ENCODE measurements around the gene SCTR.

DNA sequence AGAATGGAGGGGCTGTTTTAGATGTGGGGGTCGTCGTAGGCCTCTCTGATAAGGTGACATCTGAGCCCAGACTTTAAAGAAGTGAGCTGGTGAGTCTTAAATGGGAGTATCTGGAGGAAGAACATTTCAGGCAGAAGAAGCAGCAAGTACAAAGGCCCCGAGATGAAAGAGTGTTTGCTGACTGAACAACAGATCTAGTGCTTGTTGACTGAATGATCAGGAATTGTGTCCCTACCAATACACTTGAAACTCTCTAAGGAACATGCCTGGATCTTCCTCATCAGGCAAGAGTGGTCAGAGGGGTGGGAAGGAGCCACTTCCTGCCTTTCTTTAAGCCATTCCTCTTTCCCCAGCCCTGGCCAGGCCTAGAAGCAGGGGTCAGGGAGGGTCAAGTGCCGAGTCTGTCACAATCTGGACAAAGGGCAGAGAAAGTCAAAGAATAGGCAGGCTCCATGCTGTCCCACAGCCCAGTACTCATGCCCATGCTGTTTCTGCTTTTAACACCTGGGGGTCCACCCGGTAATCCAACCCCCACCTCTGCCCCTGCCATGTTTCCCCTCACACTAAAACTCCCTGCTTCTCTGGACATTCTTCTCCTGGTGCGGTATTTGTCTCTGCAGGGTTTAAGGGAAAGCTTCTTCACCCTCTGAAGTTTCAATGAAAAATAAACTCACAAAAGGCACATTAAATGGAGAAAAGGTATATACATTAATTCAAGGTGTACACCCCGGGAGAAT is 95.6 kb downstream of the SCTR start:
- TF ChIP-seq GABPB1 (CRISPR knock-in tag; IDR thresholded peaks at IDR 0.05) (no peak), ZNF423 (CRISPR knock-in tag; IDR thresholded peaks at IDR 0.05) (no peak), SP1 (CRISPR knock-in tag; conservative IDR thresholded peaks at IDR 0.05) (no peak), ZNF671 (CRISPR knock-in tag; IDR thresholded peaks at IDR 0.05) (no peak), MYBL2 (CRISPR knock-in tag; IDR thresholded peaks at IDR 0.05) (no peak), NFYB (CRISPR knock-in tag; conservative IDR thresholded peaks at IDR 0.05; ENCODE audit: low read depth) (no peak), JUN (CRISPR knock-in tag; IDR thresholded peaks at IDR 0.05) (no peak), ETV6 (CRISPR knock-in tag; IDR thresholded peaks at IDR 0.05) (no peak)
- TF ChIP-seq, protein P1, sequence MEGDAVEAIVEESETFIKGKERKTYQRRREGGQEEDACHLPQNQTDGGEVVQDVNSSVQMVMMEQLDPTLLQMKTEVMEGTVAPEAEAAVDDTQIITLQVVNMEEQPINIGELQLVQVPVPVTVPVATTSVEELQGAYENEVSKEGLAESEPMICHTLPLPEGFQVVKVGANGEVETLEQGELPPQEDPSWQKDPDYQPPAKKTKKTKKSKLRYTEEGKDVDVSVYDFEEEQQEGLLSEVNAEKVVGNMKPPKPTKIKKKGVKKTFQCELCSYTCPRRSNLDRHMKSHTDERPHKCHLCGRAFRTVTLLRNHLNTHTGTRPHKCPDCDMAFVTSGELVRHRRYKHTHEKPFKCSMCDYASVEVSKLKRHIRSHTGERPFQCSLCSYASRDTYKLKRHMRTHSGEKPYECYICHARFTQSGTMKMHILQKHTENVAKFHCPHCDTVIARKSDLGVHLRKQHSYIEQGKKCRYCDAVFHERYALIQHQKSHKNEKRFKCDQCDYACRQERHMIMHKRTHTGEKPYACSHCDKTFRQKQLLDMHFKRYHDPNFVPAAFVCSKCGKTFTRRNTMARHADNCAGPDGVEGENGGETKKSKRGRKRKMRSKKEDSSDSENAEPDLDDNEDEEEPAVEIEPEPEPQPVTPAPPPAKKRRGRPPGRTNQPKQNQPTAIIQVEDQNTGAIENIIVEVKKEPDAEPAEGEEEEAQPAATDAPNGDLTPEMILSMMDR (IDR thresholded peaks at IDR 0.05): no peak
- TF ChIP-seq, protein P2, sequence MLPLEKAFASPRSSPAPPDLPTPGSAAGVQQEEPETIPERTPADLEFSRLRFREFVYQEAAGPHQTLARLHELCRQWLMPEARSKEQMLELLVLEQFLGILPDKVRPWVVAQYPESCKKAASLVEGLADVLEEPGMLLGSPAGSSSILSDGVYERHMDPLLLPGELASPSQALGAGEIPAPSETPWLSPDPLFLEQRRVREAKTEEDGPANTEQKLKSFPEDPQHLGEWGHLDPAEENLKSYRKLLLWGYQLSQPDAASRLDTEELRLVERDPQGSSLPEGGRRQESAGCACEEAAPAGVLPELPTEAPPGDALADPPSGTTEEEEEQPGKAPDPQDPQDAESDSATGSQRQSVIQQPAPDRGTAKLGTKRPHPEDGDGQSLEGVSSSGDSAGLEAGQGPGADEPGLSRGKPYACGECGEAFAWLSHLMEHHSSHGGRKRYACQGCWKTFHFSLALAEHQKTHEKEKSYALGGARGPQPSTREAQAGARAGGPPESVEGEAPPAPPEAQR (CRISPR knock-in tag; IDR thresholded peaks at IDR 0.05): no peak
- TF ChIP-seq, protein P3, sequence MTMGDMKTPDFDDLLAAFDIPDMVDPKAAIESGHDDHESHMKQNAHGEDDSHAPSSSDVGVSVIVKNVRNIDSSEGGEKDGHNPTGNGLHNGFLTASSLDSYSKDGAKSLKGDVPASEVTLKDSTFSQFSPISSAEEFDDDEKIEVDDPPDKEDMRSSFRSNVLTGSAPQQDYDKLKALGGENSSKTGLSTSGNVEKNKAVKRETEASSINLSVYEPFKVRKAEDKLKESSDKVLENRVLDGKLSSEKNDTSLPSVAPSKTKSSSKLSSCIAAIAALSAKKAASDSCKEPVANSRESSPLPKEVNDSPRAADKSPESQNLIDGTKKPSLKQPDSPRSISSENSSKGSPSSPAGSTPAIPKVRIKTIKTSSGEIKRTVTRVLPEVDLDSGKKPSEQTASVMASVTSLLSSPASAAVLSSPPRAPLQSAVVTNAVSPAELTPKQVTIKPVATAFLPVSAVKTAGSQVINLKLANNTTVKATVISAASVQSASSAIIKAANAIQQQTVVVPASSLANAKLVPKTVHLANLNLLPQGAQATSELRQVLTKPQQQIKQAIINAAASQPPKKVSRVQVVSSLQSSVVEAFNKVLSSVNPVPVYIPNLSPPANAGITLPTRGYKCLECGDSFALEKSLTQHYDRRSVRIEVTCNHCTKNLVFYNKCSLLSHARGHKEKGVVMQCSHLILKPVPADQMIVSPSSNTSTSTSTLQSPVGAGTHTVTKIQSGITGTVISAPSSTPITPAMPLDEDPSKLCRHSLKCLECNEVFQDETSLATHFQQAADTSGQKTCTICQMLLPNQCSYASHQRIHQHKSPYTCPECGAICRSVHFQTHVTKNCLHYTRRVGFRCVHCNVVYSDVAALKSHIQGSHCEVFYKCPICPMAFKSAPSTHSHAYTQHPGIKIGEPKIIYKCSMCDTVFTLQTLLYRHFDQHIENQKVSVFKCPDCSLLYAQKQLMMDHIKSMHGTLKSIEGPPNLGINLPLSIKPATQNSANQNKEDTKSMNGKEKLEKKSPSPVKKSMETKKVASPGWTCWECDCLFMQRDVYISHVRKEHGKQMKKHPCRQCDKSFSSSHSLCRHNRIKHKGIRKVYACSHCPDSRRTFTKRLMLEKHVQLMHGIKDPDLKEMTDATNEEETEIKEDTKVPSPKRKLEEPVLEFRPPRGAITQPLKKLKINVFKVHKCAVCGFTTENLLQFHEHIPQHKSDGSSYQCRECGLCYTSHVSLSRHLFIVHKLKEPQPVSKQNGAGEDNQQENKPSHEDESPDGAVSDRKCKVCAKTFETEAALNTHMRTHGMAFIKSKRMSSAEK (CRISPR knock-in tag; IDR thresholded peaks at IDR 0.05; ENCODE audit: borderline replicate concordance): no peak
- TF ChIP-seq, protein P4, sequence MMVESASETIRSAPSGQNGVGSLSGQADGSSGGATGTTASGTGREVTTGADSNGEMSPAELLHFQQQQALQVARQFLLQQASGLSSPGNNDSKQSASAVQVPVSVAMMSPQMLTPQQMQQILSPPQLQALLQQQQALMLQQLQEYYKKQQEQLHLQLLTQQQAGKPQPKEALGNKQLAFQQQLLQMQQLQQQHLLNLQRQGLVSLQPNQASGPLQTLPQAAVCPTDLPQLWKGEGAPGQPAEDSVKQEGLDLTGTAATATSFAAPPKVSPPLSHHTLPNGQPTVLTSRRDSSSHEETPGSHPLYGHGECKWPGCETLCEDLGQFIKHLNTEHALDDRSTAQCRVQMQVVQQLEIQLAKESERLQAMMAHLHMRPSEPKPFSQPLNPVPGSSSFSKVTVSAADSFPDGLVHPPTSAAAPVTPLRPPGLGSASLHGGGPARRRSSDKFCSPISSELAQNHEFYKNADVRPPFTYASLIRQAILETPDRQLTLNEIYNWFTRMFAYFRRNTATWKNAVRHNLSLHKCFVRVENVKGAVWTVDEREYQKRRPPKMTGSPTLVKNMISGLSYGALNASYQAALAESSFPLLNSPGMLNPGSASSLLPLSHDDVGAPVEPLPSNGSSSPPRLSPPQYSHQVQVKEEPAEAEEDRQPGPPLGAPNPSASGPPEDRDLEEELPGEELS (CRISPR knock-in tag; IDR thresholded peaks at IDR 0.05): no peak
- TF ChIP-seq, protein P5, sequence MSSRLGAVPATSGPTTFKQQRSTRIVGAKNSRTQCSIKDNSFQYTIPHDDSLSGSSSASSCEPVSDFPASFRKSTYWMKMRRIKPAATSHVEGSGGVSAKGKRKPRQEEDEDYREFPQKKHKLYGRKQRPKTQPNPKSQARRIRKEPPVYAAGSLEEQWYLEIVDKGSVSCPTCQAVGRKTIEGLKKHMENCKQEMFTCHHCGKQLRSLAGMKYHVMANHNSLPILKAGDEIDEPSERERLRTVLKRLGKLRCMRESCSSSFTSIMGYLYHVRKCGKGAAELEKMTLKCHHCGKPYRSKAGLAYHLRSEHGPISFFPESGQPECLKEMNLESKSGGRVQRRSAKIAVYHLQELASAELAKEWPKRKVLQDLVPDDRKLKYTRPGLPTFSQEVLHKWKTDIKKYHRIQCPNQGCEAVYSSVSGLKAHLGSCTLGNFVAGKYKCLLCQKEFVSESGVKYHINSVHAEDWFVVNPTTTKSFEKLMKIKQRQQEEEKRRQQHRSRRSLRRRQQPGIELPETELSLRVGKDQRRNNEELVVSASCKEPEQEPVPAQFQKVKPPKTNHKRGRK (CRISPR knock-in tag; IDR thresholded peaks at IDR 0.05; ENCODE audit: borderline replicate concordance): no peak
